Placental epithelial cell (primary cell): Measurements from ENCODE around the gene RPL34. TPM values are rescaled to one million over a fixed set of nuclear protein-coding genes. Genes with fewer than 3 reads are reported as not detected.
A peak's percentile ranks its signal among the peaks of the same experiment; 100 is the strongest.

Experiments used
- small RNA-seq: library from RNA; depleted of rRNA; stranded (forward); fragments of <200 nt; gene quantifications from one replicate; pipeline ENCODE3, GENCODE V24; 2012
- total RNA-seq: library from RNA; depleted of rRNA; stranded (reverse); fragments of >200 nt; gene quantifications from 2 replicates; pipeline ENCODE4 v1.2.3, GENCODE V29; 2012

Gene RPL34
- total RNA-seq: 376 and 544 TPM in 2 replicates

DNA sequence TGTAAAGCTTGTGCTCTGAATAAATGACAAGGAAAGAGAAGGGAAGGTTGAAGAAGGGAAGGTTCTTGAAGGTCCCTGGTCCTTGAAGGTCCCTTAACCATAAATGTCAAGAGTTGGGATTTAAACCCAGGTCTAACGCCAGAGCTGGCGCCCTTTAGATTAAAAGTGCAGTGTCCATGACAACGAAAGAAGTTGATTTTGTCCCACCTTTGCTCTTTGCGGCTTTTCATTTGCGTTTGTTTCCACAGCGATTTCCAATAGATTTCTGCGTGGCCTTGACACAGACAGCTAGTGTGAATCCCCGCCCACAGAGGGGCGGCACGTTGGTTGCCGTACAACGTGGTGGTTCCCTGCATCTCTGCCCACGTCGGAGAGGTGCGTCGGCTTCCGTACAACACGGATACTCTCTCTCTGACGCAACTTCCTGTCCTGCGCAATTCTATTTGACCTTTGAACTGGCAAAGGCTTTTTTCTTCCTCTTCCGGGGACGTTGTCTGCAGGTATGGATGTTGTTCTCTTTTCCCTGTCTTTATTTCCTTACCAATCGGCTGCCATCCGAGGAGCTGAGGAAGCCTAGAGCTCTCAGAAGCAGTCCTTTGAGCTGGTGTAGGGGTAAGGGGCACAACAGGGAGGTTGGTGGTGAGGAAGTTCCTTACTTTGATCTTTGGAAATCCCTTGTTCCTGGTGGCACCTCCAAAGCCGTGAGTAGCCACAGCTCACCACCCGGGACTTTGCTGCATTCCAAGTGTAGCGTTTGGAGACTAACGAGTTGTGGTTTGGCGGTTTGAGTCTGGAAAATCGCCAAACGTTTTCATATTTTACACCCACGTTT lies at the start of gene RPL34:
Gene RPL34 (plus strand): TSS at position 476 of the 832 bp plus-strand sequence. CDS start 1,384 bp downstream, outside the sequence.

DNA sequence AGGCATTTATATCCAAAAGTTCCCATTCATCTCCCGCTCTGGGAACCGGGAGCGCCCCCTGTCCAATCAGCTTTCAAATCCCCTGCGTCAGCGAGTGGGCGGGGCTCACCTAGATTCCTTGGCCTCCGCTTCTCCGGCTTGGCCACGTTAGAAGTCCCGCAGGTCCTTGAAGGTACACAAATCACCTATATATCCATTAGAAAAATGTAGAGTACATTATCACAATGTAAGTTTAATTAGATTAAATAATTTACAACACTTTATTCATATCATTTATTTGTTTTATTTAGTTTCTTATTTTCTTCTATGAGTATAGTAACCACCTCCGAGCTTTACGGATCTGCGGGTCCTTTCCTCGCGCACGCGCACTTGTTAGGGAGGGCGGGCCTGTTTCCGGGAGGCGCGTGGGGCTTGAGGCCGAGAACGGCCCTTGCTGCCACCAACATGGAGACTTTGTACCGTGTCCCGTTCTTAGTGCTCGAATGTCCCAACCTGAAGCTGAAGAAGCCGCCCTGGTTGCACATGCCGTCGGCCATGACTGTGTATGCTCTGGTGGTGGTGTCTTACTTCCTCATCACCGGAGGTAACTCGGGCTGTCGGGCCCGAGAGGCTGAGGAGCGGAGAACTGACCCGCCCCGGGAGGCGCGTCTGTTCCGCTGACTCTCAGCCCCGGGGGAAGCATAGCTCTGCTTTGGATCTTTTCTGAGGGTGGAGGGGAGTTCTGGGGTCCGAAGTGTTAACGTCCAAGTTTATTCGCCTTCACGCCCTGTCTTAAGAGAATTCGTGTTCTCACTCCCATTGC lies 30.0 kb downstream of the RPL34 start, which contains the start of gene OSTC:
Gene OSTC (plus strand): TSS at position 388 of the 802 bp plus-strand sequence. CDS start 57 bp downstream, at position 445.

Small RNA genes within 50 kb of the gene (small RNA-seq; reads per million reads assigned to genes)
- gene RNU6-431P: 0.32 reads per million, percentile 8 among the genes with 10 or more reads in this experiment

Other genes starting within 250 kb of the RPL34 start
- gene OSTC, start 30.0 kb downstream of the RPL34 start, total RNA-seq: 353 and 362 TPM in 2 replicates
- gene ETNPPL, start 142.5 kb downstream of the RPL34 start, total RNA-seq: not detected in 2 replicates